Stomach (tissue), 4 donors: ENCODE measurements around the gene C12orf43.

Experiments
- EP300 ChIP-seq: sonication (generic); formaldehyde crosslinking; IDR thresholded peaks from one replicate; pipeline ENCODE4 v1.6.1; 2017; ENCODE audit warnings: antibody characterized with exemption
- TF ChIP-seq, protein P1 (sequence below), 7 experiments: fragments of 450-650 bp in 4 of 7; fragments of 200-600 bp in 3 of 7; sonication (generic) in 3 of 7; IDR thresholded peaks; one replicate each; pipeline ENCODE4 v1.5.1; 2016 to 2019; ENCODE audit warnings: antibody characterized with exemption in 7 of 7, control low read depth in 2 of 7, mild to moderate bottlenecking in 1 of 7

DNA sequence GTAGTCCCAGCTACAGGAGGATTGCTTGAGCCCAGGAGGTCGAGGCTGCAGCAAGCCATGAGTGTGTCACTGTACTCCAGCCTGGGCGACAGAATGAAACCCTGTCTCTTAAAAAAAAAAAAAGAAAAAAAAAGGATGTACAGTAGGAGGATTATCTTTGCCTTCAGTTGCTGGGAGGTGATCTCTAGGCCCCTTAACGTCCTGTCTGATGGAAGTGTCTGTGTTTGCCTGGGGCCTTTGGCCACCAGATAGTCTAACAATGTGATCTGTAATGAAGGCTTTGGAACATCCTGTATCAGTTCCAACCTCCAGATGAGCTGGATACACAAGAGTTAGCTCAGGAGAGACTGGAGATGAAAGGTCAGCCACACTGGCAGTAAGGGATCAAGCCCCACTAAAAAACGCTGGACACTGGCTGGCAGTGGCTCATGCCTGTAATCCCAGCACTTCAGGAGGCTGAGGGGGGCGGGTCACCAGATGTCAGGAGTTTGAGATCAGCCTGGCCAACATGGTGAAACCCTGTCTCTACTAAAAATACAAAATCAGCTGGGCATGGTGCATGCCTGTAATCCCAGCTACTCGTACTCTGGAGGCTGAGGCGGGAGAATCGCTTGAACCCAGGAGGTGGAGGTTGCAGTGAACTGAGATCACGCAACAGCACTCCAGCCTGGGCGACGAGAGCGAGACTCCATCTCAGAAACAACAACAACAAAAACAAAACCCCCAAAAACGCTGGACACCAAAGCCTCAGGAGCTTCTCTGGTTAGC lies 57.0 kb downstream of the C12orf43 start:
- TF ChIP-seq, protein P1, sequence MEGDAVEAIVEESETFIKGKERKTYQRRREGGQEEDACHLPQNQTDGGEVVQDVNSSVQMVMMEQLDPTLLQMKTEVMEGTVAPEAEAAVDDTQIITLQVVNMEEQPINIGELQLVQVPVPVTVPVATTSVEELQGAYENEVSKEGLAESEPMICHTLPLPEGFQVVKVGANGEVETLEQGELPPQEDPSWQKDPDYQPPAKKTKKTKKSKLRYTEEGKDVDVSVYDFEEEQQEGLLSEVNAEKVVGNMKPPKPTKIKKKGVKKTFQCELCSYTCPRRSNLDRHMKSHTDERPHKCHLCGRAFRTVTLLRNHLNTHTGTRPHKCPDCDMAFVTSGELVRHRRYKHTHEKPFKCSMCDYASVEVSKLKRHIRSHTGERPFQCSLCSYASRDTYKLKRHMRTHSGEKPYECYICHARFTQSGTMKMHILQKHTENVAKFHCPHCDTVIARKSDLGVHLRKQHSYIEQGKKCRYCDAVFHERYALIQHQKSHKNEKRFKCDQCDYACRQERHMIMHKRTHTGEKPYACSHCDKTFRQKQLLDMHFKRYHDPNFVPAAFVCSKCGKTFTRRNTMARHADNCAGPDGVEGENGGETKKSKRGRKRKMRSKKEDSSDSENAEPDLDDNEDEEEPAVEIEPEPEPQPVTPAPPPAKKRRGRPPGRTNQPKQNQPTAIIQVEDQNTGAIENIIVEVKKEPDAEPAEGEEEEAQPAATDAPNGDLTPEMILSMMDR (IDR thresholded peaks at IDR 0.05) = no peak
- no peak for TF ChIP-seq EP300
